Globus pallidus (tissue), 1 donor: ENCODE data around the gene PHF2.

Experiments
- DNase-seq: peaks from one replicate; pipeline ENCODE4 v3.0.0-alpha.2; 2015; ENCODE audit warnings: low spot score

Gene PHF2

GRCh38 chr9:93601063-93601462, 24.7 kb downstream of the PHF2 start:
- DNase-seq, result no peak

GRCh38 chr9:93601666-93602065, 25.3 kb downstream of the PHF2 start:
- DNase-seq, result no peak

- DNase-seq, result no peak
Observed at GRCh38 chr9:93603011-93603410, 26.6 kb downstream of the PHF2 start.

DNA sequence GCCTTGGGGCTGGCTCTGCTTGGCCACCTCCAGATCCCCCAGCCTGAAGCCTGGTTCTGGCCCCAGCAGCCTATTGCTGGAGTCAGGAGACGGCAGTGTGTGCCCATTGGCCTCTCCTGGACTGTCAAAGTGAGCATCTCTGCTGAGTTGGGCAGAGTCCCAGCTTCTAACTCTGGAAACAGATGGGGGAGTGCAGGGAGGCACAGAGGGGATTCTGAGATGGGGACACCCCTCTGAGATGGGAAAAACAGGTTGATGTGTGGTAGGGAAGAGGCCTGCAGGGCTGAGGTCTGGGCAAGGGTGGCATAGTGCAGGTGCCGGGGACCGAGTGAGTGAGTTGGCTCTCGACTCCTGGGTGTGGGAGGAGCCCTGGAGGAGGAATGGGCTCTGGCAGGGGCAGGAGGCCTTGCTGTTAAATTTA, 27.5 kb downstream of the PHF2 start:
- no peak for DNase-seq

GRCh38 chr9:93606187-93606586, 29.8 kb downstream of the PHF2 start:
- DNase-seq, result no peak

- no peak for DNase-seq
Observed at GRCh38 chr9:93610206-93610605, 33.8 kb downstream of the PHF2 start.

GRCh38 chr9:93612052-93612795, 35.8 kb downstream of the PHF2 start:
- DNase-seq, result no peak

DNA sequence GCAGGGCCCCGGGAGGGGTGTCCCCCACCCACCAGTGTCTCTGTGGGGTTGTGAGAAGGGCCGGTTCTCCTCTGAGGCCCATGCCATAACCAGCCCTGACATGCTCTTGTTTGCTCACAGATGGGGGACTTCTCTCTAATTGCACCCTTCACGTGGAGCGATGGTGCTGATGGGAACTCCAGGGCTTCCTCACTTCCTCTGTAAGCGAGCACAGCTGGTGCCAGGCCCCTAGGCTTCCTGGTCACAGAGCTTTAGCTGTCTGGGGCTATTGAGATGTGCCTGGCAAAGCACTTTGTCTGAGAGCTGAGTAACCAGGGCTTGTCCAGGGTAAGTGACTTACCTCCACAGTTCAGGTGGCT, 36.4 kb downstream of the PHF2 start:
- no peak for DNase-seq

GRCh38 chr9:93613174-93613573, 36.8 kb downstream of the PHF2 start:
- no peak for DNase-seq

DNA sequence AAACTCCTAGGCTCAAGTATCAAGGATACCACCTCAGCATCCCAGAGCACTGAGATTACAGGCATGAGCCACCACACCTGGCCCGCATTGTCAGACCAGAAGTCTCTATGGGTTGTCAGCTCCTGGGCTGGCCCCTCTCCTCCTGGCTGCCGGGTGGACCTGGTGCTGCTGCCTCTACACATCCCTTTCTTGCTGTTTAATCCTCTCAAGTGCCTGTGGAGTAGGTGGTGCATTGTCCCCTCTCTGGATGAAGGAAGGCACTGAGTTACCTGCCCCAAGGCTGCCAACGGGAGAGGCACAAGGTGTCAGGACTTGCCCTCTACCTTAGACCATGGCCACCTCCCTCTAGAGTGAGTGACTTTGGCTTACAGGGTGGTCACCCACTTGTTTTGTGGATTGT, 37.4 kb downstream of the PHF2 start:
- no peak for DNase-seq

DNA sequence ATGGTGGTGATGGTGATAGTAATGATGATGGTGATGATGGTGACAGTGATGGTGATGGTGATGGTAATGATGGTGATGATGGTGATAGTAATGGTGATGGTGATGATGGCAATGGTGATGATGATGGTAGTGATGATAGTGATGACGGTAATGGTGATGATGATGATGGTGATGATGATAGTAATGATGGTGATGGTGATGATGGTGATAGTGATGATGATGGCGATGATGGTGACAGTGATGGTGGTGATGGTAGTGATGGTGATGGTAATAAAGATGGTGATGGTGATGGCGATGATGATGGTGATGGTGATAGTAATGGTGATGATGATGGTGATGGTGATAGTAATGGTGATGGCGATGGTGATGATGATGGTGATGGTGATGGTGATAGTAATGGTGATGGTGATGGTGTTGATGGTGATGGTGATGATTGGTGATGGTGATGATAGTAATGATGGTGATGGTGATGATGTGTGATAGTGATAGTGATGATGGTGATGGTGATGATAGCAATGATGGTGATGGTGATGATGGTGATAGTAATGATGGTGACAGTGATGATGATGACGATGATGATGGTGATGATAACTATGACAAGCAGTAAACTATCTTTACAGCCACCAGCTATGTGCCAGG, 38.6 kb downstream of the PHF2 start:
- no peak for DNase-seq

DNA sequence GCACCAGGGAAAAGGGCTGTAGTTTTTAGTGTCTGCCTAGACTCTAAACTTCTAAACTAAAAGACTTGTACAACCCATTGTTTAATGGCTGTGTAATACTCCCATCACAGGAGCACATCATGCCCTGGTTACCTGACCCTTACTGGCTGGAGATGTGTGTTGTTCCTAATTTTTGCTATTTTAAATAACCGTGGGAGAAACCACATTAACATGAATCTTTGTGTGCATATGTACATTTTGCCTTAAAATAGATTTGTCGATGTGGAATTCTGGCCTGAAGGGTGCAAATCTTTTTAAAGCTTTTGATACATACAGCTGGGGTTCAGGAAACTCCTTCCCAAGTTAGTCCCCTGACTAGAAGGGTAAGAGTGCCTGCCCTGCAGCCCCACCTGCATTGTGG, 39.7 kb downstream of the PHF2 start:
- DNase-seq, result no peak

DNA sequence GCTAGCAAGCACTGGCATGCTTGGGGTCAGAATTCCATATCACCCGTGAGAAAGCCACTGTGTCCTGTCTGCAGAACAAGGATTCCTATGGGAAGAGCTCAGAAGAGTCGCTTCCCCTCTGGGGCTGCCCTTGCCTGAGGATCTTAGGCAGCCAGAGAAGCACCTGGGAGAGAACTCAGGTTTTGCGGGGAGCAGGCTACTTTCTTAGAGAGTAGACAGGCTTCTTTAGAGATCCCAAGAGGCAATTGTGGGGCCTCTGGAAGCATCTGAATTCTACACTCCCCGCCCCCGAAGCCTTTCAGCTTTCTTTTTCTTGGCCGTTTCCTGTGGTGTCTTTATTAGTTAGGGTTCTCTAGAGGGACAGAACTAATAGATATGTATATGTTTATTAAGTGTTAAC, 40.9 kb downstream of the PHF2 start:
- no peak for DNase-seq

GRCh38 chr9:93619272-93619775, 42.9 kb downstream of the PHF2 start:
- no peak for DNase-seq

GRCh38 chr9:93620041-93620506, 43.7 kb downstream of the PHF2 start:
- DNase-seq, result no peak

- DNase-seq, result no peak
Observed at GRCh38 chr9:93620881-93621820, 44.8 kb downstream of the PHF2 start.

DNA sequence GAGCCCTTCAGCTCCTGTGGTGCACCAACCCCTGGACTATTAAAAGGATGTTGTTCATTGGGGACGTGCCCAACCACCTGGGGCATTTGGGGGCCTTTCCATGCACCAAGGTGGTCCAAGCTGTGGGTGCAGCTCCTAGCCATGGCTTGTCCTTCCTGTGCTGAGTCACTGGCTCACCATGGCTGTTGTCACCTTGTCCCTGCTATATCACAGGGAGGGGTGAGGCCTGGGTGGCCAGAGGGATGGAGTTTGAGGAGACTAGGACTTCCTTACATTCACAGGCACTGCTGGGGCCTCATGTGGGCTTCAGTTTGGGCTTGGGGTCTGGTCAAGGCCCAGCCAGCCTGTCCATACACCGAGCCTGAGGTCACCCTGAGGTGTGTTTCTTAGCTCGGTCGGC, 45.5 kb downstream of the PHF2 start:
- no peak for DNase-seq

DNA sequence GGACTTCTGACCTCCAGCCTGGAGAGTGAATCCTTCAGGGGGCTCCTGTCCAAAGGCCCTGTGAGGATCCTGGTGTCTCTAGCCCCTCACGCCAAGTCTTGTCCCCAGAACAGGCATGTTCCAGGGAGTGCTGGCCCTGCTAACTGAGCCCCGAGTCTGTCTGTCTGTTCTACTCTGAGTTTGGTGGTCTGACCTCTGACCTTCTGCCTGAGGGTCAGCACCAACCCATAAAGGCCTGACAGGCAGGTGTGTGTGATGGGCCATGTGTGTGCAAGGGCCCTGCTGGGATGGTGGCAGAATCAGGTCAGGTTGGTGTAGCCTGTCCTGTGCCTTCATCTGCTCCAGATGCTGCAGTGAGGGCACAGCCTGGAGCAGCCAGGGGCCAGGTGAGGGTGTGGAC, 46.3 kb downstream of the PHF2 start:
- no peak for DNase-seq

DNA sequence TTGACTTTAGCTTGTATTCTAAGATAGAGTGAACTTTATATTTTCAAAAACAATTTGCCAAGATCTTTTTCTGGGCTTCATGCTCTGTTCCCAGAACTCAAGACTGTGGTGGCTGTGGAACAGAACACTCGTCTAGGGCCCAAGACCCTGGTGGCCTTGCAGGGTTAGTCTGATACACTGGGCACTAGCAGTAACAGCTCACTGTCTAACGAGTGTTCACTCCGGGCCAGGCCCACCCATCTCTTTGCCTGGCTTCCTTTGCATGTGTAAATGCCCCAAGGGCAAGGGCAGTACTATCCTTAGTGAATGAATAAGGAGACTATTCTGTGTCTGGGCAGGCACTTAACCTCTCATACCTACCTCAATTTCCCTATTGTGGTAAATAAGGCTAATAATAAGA, 47.4 kb downstream of the PHF2 start:
- DNase-seq, result no peak

- no peak for DNase-seq
Observed at GRCh38 chr9:93624431-93624834, 48.0 kb downstream of the PHF2 start.

GRCh38 chr9:93624977-93625376, 48.6 kb downstream of the PHF2 start:
- no peak for DNase-seq

DNA sequence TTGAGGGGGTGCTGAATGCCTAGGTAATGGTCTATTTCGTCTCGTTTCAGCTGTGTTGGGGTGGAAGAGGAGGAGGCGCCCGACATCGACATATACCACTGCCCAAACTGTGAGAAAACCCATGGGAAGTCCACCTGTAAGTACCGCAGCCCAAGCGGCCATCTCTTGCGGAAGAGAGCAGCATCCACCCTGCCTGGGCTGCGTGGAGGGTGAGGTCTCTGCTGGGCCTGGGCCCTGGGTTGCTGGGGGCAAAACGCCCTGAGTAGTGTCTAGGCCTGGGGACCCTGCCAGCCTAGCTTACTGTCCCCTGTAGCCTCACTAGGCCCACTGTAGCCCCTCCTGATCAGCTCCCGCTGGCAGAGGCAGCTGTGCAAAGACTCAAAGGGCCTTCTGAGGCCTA, 53.5 kb downstream of the PHF2 start:
- DNase-seq, result no peak
